Measurements from ENCODE around the gene TOM1. TPM values are rescaled to one million over a fixed set of nuclear protein-coding genes. Genes with fewer than 3 reads are reported as not detected.
A peak's percentile ranks its signal among the peaks of the same experiment; 100 is the strongest.

TOM1 gene
- polyA plus RNA-seq, 1 donor = 66.8 TPM

GRCh38 chr22:35323305-35323704, 23.6 kb downstream of the TOM1 start:
- H3K27me3 ChIP-seq (ENCODE audit: control insufficient read depth, insufficient read depth, low read length) = no peaks in the 10 kb centered on the region
- DNase-seq = no peak
- H3K27ac ChIP-seq (ENCODE audit: low read length) = no peak overlapping the region
- H3K4me3 ChIP-seq (ENCODE audit: low read length) = no peak overlapping the region
- no CpG with 5 or more reads among the region's 11 CpGs for WGBS (ENCODE audit: insufficient coverage, low lambda C conversion rate)
- peaks cover 90% of the 10 kb centered on the region for H3K36me3 ChIP-seq (ENCODE audit: control insufficient read depth, insufficient read depth, low read length)
- H3K9me3 ChIP-seq (ENCODE audit: control insufficient read depth, low read depth, low read length) = no peaks in the 10 kb centered on the region
- H3K4me1 ChIP-seq (ENCODE audit: control insufficient read depth, insufficient read depth, low read length) = peaks cover 7% of the 10 kb centered on the region

DNA sequence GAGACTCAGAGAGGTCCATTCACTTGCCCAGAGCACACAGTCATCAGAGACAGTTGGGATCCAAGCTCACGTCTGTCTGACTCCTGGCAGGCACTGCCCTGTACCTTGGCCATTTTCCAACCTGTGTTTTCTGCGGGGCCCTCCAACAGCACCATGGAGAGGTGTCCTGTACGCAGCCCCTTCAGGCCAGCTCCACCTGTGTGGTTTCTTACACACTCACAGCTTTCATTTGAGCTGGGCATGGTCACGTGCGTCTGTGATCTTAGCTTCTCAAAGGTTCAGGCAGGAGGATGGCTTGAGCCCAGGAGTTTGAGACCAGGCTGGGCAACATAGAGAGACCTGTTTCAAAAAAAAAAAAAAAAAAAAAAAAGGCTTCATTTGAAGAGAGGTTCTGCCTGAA, 24.4 kb downstream of the TOM1 start:
- WGBS (ENCODE audit: insufficient coverage, low lambda C conversion rate) = no CpG with 5 or more reads among the region's 5 CpGs
- no peaks in the 10 kb centered on the region for H3K9me3 ChIP-seq (ENCODE audit: control insufficient read depth, low read depth, low read length)

GRCh38 chr22:35324762-35325161, 25.1 kb downstream of the TOM1 start:
- H3K27me3 ChIP-seq (ENCODE audit: control insufficient read depth, insufficient read depth, low read length) = no peaks in the 10 kb centered on the region
- peaks cover 13% of the 10 kb centered on the region for H3K4me1 ChIP-seq (ENCODE audit: control insufficient read depth, insufficient read depth, low read length)
- H3K36me3 ChIP-seq (ENCODE audit: control insufficient read depth, insufficient read depth, low read length) = peaks cover 81% of the 10 kb centered on the region

More for the DNA sequence above, 24.4 kb downstream of the TOM1 start:
- Histone ChIP-seq H3K4me1 (ENCODE audit: control insufficient read depth, insufficient read depth, low read length) (peaks cover 13% of the 10 kb centered on the region), H3K27me3 (ENCODE audit: control insufficient read depth, insufficient read depth, low read length) (no peaks in the 10 kb centered on the region), H3K4me3 (ENCODE audit: low read length) (no peak overlapping the region), H3K36me3 (ENCODE audit: control insufficient read depth, insufficient read depth, low read length) (peaks cover 86% of the 10 kb centered on the region), H3K27ac (ENCODE audit: low read length) (no peak overlapping the region)
- DNase-seq = no peak

GRCh38 chr22:35325209-35325608, 25.5 kb downstream of the TOM1 start:
- H3K27me3 ChIP-seq (ENCODE audit: control insufficient read depth, insufficient read depth, low read length) = no peaks in the 10 kb centered on the region
- H3K4me1 ChIP-seq (ENCODE audit: control insufficient read depth, insufficient read depth, low read length) = peaks cover 15% of the 10 kb centered on the region
- WGBS (ENCODE audit: insufficient coverage, low lambda C conversion rate) = 100% methylated on average over 1 of the region's 5 CpGs
- no peak overlapping the region for H3K27ac ChIP-seq (ENCODE audit: low read length)
- H3K4me3 ChIP-seq (ENCODE audit: low read length) = no peak overlapping the region
- H3K9me3 ChIP-seq (ENCODE audit: control insufficient read depth, low read depth, low read length) = no peaks in the 10 kb centered on the region
- no peak for DNase-seq
- peaks cover 77% of the 10 kb centered on the region for H3K36me3 ChIP-seq (ENCODE audit: control insufficient read depth, insufficient read depth, low read length)

More at GRCh38 chr22:35324762-35325161, 25.1 kb downstream of the TOM1 start:
- Histone ChIP-seq H3K27ac (ENCODE audit: low read length) (no peak overlapping the region), H3K9me3 (ENCODE audit: control insufficient read depth, low read depth, low read length) (no peaks in the 10 kb centered on the region), H3K4me3 (ENCODE audit: low read length) (no peak overlapping the region)
- no peak for DNase-seq
- WGBS (ENCODE audit: insufficient coverage, low lambda C conversion rate) = no CpG with 5 or more reads among the region's 4 CpGs

GRCh38 chr22:35326854-35327562, 27.3 kb downstream of the TOM1 start:
- H3K9me3 ChIP-seq (ENCODE audit: control insufficient read depth, low read depth, low read length) = no peaks in the 10 kb centered on the region
- DNase-seq = no peak
- H3K27ac ChIP-seq (ENCODE audit: low read length) = no peak overlapping the region
- H3K27me3 ChIP-seq (ENCODE audit: control insufficient read depth, insufficient read depth, low read length) = no peaks in the 10 kb centered on the region
- peaks cover 28% of the 10 kb centered on the region for H3K4me1 ChIP-seq (ENCODE audit: control insufficient read depth, insufficient read depth, low read length)
- peaks cover 76% of the 10 kb centered on the region for H3K36me3 ChIP-seq (ENCODE audit: control insufficient read depth, insufficient read depth, low read length)
- no CpG with 5 or more reads among the region's 17 CpGs for WGBS (ENCODE audit: insufficient coverage, low lambda C conversion rate)
- H3K4me3 ChIP-seq (ENCODE audit: low read length) = no peak overlapping the region

DNA sequence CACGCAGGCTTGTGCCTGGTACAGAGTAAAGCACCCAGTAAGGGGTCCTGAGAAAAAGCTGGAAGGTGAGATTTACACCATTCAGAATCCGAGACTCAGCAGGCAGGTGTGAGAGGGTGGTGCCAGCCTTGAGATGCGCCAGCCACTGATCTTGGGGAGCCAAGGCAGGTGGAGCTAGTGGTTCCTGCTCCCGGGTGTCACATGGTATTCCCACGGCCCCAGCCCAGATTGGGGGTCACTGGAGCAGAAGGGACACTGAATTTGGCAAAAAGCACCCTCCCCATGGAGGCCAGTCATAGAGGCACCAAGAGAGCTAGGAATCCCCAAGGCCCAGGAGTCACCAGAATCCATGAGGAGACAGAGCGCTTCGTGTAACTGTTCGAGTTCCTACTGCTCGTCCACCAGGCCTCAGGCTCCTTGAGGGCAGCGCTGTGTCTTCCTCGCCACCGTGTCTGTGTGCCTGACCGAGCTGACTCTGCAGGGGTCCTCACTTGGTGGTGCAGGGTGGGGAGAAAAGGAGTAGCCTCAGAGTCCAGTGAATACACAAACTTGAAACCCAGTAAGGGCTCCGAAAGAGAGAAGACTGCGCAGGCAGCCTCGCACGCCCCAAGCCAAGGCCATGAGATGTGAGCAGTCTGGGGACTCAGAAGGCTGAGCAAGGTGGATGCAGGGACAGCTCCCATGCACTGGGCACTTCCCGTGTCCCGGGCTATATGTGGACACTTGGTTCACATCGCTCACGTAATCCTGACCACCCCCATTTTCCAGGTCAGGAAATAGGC, 28.2 kb downstream of the TOM1 start:
- Histone ChIP-seq H3K4me1 (ENCODE audit: control insufficient read depth, insufficient read depth, low read length) (peaks cover 35% of the 10 kb centered on the region), H3K27ac (ENCODE audit: low read length) (peak overlapping the region; percentile 73), H3K4me3 (ENCODE audit: low read length) (no peak overlapping the region), H3K27me3 (ENCODE audit: control insufficient read depth, insufficient read depth, low read length) (no peaks in the 10 kb centered on the region), H3K36me3 (ENCODE audit: control insufficient read depth, insufficient read depth, low read length) (peaks cover 71% of the 10 kb centered on the region), H3K9me3 (ENCODE audit: control insufficient read depth, low read depth, low read length) (no peaks in the 10 kb centered on the region)
- no CpG with 5 or more reads among the region's 21 CpGs for WGBS (ENCODE audit: insufficient coverage, low lambda C conversion rate)
- DNase-seq = no peak

GRCh38 chr22:35328472-35328885, 28.8 kb downstream of the TOM1 start:
- H3K36me3 ChIP-seq (ENCODE audit: control insufficient read depth, insufficient read depth, low read length) = peaks cover 71% of the 10 kb centered on the region
- H3K27me3 ChIP-seq (ENCODE audit: control insufficient read depth, insufficient read depth, low read length) = no peaks in the 10 kb centered on the region
- H3K9me3 ChIP-seq (ENCODE audit: control insufficient read depth, low read depth, low read length) = no peaks in the 10 kb centered on the region
- WGBS (ENCODE audit: insufficient coverage, low lambda C conversion rate) = no CpG with 5 or more reads among the region's 15 CpGs
- H3K4me3 ChIP-seq (ENCODE audit: low read length) = no peak overlapping the region
- peak overlapping the region; percentile 73 for H3K27ac ChIP-seq (ENCODE audit: low read length)
- H3K4me1 ChIP-seq (ENCODE audit: control insufficient read depth, insufficient read depth, low read length) = peaks cover 41% of the 10 kb centered on the region
- DNase-seq = peak; percentile 85 to 89

DNA sequence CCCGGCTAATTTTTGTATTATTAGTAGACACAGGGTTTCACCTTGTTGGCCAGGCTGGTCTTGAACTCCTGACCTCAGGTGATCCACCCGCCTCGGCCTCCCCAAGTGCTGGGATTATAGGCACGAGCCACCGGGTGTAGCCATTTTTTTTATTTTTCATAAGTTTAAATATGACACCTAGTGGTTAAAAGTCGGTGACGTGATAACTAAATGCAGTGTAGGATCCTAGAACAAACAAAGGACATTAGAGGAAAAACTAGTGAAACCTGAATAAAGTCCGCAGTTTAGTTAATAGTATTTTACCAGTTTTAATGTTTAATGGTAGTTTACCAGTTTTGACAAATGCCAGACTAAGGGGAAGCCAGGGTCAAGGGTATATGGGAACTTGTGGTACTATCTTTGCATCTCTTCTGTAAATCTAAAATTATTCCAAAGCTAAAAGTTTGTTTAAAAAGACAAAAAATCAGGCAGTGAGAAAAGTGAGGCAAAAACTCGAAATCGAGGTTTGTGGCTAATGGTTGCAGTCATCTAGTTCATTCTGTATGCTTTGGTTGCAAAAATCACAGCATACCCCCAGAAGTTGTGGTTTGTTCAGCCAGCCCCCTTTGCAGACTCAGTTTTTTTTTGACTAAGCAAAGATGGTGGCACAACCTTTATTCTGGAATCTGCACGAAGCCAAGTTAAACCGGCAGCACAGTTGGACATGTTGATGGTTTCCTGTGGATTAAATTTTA, 29.6 kb downstream of the TOM1 start:
- H3K4me1 ChIP-seq (ENCODE audit: control insufficient read depth, insufficient read depth, low read length) = peaks cover 45% of the 10 kb centered on the region
- no peaks in the 10 kb centered on the region for H3K27me3 ChIP-seq (ENCODE audit: control insufficient read depth, insufficient read depth, low read length)
- peak overlapping the region; percentile 73 for H3K27ac ChIP-seq (ENCODE audit: low read length)
- WGBS (ENCODE audit: insufficient coverage, low lambda C conversion rate) = 73% methylated on average over 5 of the region's 12 CpGs
- no peaks in the 10 kb centered on the region for H3K9me3 ChIP-seq (ENCODE audit: control insufficient read depth, low read depth, low read length)
- peaks cover 71% of the 10 kb centered on the region for H3K36me3 ChIP-seq (ENCODE audit: control insufficient read depth, insufficient read depth, low read length)
- DNase-seq = peak in 1 of 2 donors; percentile 30
- H3K4me3 ChIP-seq (ENCODE audit: low read length) = no peak overlapping the region

DNA sequence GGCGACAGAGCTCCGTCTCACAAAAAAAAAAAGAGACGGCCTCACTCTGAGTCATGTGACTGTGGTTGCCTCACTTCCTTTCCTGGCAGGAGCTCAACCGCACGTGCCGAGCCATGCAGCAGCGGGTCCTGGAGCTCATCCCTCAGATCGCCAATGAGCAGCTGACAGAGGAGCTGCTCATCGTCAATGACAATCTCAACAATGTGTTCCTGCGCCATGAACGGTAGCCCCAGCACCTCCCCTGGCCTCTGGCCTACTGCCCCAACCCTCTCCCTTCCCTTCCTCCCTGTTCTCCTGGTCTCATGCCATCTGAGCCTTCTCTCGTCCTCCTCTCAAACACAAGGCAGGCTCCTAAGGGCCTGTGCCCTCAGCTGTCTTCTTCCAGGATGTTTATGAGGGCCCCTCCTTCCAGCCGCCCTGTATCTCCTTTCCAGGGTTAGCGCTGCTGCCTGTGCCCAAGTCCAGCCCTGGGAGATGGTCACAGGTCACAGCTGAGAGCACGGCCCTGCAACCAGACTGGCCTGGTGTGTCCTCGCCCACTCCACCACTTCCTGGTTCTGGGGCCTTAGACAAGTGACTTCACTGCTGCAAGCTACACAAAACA, 30.7 kb downstream of the TOM1 start:
- H3K36me3 ChIP-seq (ENCODE audit: control insufficient read depth, insufficient read depth, low read length) = peaks cover 74% of the 10 kb centered on the region
- H3K27ac ChIP-seq (ENCODE audit: low read length) = peak overlapping the region; percentile 70
- WGBS (ENCODE audit: insufficient coverage, low lambda C conversion rate) = no CpG with 5 or more reads among the region's 16 CpGs
- peaks cover 45% of the 10 kb centered on the region for H3K4me1 ChIP-seq (ENCODE audit: control insufficient read depth, insufficient read depth, low read length)
- H3K4me3 ChIP-seq (ENCODE audit: low read length) = no peak overlapping the region
- DNase-seq = peak in 1 of 2 donors; percentile 74
- H3K27me3 ChIP-seq (ENCODE audit: control insufficient read depth, insufficient read depth, low read length) = no peaks in the 10 kb centered on the region
- H3K9me3 ChIP-seq (ENCODE audit: control insufficient read depth, low read depth, low read length) = no peaks in the 10 kb centered on the region

DNA sequence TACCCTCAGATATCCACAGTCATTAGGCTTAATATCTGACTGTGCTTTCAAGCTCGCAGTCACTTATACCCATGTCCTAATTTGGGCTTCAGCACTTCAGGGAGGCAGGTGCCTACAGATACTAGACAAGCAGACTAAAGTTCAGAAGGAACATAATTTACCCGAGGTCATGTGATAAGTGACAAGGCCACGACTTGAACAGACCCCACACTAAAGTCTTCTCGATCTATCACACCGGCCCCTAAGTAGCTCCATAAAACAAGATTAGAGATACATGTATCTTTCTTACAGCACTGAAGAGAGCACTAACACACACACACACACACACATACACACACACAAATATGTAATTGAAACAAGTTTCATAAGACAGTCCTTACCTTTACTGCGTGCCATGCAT, 32.6 kb downstream of the TOM1 start:
- Histone ChIP-seq H3K27me3 (ENCODE audit: control insufficient read depth, insufficient read depth, low read length) (no peaks in the 10 kb centered on the region), H3K4me1 (ENCODE audit: control insufficient read depth, insufficient read depth, low read length) (peaks cover 45% of the 10 kb centered on the region), H3K9me3 (ENCODE audit: control insufficient read depth, low read depth, low read length) (no peaks in the 10 kb centered on the region), H3K4me3 (ENCODE audit: low read length) (no peak overlapping the region), H3K27ac (ENCODE audit: low read length) (peak overlapping the region; percentile 84), H3K36me3 (ENCODE audit: control insufficient read depth, insufficient read depth, low read length) (peaks cover 74% of the 10 kb centered on the region)
- DNase-seq = peak; percentile 74 to 89
- WGBS (ENCODE audit: insufficient coverage, low lambda C conversion rate) = no CpG with 5 or more reads among the region's 6 CpGs

Data from large intestine (tissue), 3 donors.